Measurements from ENCODE around the gene DENND1A.

- no peak for TF ChIP-seq CTCF (IDR thresholded peaks at IDR 0.05)
- TF ChIP-seq EP300 (IDR thresholded peaks at IDR 0.05): no peak
- TF ChIP-seq POLR2AphosphoS5 (IDR thresholded peaks at IDR 0.05): no peak
Measured at GRCh38 chr9:123814496-123814895, 115.4 kb downstream of the DENND1A start.
